Stimulated activated CD8-positive, alpha-beta memory T cell treated with anti-CD3 and anti-CD28 coated beads, Interleukin-12 subunit alpha, Interleukin-12 subunit beta, amount 100 ng/mL, for 24 hours (primary cell): ENCODE measurements around the gene PCSK5.
"Not testable (repeated sequence)": the region's sequence is repeated elsewhere in the genome, so short reads cannot be mapped to it uniquely, and the experiment has no call there.

Experiments
- DNase-seq: peaks from one replicate; pipeline ENCODE4 v3.0.0-alpha.2; 2020; ENCODE audit errors: extremely low read depth

PCSK5 gene

DNA sequence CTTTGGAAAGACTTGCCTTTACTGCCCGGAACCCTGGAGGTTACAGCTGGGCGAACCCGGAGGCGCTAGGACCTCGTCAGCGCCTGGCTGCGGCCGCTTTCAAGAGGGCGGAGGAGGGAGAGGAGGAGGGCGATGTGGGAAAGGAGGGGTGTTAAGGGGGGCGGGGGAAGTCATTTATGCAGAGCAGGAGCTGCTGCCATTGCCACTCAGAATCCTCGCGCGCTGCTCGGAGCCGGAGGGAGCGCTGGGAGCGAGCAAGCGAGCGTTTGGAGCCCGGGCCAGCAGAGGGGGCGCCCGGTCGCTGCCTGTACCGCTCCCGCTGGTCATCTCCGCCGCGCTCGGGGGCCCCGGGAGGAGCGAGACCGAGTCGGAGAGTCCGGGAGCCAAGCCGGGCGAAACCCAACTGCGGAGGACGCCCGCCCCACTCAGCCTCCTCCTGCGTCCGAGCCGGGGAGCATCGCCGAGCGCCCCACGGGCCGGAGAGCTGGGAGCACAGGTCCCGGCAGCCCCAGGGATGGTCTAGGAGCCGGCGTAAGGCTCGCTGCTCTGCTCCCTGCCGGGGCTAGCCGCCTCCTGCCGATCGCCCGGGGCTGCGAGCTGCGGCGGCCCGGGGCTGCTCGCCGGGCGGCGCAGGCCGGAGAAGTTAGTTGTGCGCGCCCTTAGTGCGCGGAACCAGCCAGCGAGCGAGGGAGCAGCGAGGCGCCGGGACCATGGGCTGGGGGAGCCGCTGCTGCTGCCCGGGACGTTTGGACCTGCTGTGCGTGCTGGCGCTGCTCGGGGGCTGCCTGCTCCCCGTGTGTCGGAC, at the start of gene PCSK5:
PCSK5 (plus strand) TSS at position 202 of the 805 bp plus-strand sequence; CDS start at position 711, 509 bp downstream.
- peak; percentile 64 for DNase-seq

DNA sequence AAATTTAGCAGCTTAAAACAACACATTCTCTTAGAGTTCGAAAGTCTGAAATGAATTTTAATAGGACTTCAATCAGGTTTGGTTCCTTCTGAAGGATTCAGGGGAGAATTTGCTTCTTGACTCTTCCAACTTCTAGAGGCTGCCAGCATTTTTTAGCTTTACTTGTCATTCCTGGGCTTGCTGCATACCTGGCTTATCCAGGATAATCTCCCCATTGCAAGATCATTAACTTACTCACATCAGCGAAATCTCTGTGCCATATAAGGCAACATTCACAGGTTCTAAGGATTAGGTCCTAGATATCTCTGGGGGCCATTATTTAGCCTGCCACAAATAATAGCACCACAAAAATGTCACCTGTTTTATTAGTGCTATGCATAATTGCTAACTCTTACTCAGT, 46.2 kb upstream of the PCSK5 start:
- DNase-seq, result no peak

DNA sequence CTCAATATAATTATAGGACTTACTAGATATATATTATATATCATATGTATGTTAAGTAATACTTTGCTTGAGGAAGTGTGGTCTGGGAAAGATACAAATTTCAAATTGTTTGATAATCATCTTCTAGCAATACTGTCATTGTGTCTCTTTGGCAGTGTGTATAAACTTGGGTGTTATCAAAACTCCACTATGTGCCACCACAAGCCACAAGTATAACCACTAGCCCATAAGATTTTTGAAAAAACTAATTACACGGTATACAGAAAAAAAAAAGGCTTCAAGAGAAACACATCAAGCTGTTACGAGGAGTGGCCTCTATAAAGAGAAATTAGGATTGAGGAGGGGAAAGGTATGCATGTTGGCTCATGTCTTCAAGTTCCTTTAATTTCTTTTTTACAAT, 44.7 kb upstream of the PCSK5 start:
- no peak for DNase-seq

DNA sequence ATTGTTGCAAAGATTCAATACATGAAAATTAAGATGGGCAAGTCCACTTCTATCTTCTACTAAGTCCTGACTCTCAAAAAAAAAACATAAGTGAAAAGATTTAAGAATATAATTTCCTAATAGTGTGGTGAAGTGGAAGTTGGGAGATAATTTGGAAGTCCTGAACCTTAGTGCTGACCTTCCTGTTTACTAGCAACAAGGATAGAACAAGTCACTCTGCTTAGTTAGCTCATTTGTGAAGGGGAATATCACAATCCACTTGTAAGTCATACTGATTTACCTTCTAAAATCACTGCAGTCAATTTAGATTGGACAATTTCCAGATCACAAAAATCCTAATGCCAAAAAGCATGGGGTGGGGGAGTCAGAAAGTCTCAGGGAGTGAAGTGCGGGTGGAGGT, 43.4 kb upstream of the PCSK5 start:
- no peak for DNase-seq

DNA sequence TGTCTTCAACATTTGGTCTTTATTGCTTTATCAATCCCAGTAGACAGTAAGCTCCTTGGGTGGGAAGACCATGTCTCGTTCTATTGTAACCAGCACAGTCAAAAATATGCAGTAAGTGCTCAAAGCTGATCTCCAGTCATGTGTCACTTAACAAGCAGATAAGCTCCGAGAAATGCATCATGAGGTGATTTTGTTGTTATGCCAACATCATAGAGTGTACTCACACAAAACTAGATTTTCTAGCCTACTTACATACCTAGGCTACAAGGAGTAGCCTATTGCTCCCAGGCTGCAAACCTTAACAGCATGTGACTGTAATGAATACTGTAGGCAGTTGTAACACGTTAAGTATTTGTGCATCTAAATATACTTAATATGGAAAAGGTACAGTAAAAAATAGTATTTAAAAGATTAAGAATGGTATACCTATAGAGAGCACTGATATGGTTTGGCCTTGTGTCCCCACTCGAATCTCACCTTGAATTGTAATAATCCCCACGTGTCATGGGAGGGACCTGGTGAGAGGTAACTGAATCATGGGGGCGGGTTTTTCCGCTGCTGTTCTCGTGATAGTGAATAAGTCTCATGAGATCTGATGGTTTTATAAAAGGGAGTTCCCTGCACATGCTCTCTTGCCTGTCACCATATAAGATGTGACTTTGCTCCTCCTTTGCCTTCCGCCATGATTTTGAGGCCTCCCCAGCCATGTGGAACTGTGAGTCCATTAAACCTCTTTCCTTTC, 39.8 kb upstream of the PCSK5 start:
- DNase-seq, result no peak

DNA sequence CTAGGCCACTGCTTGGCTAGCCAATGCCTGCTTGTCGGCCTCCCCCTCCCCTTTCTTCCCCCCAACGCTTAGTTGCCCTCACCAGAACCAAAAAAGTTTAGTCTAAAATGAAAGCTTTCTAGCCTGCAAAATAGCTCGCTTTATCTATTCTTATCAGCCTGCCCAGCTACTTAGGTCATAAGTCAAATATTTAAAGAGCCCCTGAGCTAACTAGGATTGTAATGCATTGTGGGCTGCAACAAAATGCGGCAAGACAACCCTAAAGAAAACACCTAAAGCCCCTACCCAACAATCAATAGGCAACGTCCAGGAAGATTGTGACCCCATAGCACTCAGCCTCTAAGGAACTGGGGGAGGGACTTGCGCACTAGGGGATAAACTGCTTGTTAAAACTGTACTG, 38.6 kb upstream of the PCSK5 start:
- no peak for DNase-seq

DNA sequence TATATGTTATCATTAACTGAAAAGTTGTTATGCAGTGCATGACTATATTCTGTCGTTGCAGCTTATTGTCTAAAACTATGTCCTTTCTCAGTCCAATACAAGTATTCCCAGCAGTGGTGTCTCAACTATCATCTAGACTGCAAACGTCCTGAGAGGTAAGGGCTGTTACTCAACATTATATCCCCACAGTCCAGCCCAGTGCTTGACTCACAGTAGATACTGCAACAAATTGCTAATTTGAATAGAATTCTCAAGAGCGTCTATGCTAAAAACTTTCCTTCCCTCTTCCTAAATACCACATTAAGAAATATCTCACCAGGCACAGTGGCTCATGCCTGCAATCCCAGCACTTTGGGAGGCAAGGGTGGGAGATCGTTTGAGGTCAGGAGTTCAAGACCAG, 37.7 kb upstream of the PCSK5 start:
- DNase-seq, result no peak

DNA sequence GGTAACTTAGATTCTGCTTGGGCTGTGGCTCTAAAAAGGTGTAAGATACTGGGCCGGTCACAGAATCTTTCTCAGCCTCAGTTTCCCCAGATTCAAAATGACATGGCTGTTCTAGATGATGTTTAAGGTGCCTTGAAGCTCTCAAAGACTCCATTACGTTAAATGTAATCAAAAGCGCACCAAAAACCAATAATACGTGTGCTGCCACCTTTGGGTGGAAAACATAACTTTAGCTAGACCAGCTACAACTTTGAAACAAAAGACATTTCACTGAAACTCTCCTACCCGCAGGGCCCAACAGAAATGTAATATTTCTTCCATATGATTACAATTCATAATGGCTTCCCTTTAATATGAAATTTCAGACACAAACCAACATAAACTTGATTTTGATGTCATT, 35.0 kb upstream of the PCSK5 start:
- DNase-seq, result no peak

DNA sequence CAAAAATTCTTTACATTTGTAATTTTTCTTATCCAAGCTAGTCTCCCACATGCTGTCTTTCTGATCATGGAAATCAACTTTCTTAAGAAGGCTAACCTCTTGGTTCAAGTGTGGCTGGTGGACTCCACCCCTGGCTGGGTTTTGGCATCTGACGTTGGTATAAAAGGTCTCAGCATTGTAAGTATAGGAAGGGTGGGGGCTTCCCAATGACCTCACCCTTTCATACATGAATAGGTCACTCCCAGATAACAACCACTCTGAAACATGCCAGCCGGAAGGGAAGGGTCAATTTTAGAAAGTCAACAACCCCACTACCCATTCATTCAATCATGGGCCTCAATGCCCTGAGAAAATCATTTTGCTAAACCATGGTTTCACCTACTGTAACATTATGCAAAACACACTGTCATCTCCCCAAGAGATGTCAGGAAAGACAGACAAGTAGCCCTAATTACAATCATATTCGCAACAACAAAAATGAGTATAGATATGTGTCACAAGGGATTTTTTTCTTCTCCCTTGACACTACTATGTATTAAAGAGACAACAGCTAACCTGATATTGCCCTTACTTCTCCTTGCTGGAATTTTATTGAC, 31.9 kb upstream of the PCSK5 start:
- DNase-seq, result no peak

DNA sequence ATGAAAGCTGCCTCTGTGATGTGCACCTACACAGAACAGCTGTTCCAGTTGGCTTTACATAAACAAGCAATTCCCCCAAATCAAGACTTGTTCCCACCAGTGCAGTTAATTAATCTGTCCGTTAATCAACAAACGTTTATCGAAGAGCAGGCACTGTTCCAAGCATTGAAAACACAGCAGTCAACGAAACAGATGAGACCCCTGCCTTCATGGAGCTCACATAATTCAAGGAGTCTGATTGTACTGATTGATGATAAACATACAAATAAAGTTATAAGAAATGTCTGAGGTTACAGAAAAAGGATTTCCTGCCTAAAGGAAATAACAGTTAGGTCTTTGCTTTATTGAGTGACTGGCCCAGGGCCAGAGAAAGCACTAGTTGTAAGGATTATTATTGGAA, 26.2 kb upstream of the PCSK5 start:
- DNase-seq, result no peak

DNA sequence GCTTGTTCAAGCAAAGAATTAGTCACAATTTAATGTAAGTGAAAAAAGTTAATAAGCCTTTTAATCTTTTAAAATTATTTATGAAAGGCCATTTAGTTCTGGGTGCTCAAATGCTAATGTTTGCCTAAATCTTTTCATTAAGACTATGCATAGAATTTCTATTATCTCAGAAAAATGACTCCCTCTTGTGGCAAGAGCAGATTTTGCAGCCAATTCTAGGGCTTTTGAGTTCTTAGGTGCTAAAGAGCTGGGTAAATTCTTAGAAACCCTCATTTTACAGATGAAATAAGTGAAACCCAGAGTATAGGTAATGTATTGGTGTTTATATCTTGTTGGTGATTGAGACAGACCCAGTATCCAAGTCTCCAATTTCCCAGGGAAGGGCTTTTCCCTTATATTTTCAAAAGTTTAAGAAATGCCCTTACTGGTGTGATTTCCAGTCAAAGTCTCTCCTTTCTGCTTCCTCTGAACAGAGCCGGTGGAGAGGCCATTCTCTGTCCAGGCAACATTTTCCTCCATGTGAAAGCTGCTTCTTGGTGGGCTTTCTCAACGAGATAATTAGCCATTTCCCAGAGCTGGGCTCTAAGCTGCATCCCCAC, 24.1 kb upstream of the PCSK5 start:
- DNase-seq, result no peak

DNA sequence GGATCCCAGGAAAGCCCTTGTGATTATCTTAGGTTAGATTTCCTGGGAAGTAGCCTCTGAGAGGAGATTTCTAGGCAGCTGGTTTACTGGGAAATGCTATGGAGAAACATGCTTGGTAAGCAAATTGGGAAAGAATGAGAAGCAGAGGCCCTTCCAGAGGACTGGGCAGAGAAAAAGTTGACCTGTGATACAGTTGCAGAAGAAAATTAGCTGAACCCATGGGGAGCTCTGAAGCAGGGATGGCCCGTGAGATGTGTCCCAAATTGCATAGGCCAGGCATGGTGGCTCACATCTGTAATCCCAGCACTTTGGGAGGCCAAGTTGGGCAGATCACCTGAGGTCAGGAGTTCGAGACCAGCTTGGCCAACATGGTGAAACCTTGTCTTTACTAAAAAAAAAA, 21.9 kb upstream of the PCSK5 start:
- DNase-seq, result not testable (repeated sequence)

DNA sequence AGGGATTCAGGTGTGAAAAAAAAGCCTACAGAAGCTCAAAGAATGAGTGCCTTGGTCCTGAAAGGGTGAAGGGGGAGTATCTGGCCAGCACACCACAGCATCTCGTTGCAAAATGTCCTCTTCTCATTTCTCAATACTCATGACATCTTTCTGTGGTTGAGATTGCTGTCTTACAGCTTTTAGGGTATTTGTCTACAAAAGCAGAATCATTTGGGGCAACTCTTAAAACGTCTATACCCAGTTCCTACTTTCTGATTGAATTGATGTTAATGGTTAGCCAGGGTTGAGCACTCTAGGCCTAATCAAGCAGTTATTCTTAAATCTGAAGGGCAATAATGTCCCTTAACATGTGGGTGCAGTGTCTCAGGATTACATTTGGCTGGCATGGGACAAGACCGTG, 21.2 kb upstream of the PCSK5 start:
- DNase-seq, result no peak

DNA sequence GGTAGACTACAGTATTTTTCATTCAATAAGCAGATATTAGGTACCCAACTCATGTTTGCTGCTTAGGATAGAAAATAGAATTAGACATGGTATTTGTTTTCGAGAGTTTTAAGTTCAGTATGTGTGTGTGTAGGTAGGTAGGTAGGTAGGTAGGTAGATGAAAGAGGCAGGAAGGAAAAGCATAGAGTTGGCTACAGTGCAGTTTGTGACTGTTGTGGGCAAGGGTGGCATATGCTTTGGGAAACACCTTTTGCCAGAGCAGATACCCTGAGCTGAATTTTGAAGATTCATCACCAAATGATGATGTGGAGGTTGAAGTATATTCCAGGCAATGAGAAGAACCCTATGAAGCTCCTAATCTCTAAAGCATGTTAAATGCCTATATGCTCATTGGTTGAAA, 20.0 kb upstream of the PCSK5 start:
- no peak for DNase-seq

DNA sequence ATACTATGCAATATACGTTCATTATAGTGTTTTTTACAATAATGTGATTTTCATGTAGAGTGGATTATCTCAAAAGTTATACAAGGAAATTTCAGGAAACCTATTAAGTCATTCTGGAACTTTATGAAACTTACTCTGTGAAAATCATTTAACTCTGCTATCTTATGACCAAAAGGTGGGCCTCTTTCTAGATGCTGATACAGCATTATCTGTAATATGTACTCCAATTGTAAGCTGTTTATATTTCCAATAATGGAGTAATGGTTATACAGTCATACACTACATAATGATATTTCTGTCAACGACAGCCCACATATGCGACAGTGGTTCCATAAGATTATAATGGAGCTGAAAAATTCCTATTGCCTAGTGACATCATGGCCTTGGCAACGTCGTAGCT, 18.8 kb upstream of the PCSK5 start:
- no peak for DNase-seq

DNA sequence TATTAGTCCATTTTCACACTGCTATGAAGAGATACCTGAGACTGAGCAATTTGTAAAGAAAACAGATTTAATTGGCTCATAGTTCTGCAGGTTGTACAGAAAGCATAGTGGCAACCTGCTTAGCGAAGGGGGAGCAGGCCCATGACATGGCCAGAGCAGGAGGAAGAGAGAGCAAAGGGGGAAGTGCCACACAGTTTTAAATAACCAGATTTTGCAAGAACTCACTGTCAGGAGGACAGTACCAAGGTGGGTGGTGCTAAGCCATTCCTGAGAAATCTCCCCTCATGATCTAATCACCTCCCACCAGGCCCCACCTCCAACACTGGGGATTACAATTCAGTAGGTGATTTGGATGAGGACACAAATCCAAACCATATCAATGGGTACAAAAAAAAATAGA, 16.8 kb upstream of the PCSK5 start:
- no peak for DNase-seq

DNA sequence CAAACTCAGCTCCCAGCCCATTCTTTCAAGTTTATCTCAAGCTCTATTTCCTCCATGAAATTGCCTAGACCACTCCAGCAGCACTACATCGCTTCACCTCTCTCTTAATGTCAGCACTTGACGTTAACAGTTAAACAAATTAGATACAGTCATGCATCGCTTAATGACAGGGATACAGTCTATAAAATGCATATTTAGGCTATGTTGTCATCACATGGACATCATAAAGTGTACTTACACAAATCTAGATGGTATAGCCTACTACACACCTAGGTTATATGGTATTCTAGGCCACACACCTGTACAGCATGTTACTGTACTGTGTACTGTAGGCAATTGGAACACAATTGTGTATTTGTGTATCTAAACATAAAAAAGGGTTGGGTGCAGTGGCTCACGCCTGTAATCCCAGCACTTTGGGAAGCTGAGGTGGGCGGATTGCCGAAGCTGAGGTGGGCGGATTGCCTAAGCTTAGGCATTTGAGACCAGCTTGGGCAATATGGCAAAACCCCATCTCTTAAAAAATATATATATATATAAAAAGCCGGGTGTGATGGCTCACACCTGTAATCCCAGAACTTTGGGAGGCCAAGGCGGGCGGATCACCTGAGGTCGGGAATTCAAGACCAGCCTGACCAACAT, 13.4 kb upstream of the PCSK5 start:
- DNase-seq, result no peak

DNA sequence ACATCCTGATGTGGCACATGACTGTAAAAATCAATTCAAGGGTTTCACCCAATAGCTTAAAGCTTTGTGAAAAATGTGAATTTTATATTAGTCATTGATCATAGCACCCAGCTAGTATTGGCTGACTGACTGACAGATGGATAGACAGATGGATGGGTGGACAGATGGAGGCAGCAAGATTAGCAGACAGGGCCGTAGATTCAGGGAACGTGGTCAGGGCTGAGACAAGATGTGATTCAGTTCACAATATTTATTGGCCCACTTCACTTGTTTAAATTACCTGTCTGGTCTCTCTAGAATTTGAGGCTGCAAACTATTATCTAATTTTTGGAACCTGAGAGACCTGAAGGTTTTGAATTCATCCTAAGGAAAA, 12.0 kb upstream of the PCSK5 start:
- DNase-seq, result no peak

DNA sequence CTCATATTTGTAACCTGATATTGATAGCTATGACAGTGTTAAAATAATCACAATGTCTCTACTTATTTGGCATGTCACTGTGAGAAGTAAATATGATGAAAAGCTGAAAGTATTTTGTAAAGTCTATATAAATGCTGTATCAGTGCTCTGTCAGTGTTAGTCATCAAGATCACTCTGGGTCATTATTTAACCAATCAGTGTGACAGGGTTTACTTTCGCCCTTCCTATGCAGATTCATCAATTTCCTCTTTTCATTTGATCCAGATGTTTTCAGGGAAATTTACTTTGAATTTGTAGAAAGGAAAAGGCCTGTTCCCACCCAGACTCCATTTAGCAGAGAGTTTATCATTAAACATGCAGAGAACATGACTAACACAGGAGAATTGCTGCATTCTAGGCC, 9.9 kb upstream of the PCSK5 start:
- no peak for DNase-seq

DNA sequence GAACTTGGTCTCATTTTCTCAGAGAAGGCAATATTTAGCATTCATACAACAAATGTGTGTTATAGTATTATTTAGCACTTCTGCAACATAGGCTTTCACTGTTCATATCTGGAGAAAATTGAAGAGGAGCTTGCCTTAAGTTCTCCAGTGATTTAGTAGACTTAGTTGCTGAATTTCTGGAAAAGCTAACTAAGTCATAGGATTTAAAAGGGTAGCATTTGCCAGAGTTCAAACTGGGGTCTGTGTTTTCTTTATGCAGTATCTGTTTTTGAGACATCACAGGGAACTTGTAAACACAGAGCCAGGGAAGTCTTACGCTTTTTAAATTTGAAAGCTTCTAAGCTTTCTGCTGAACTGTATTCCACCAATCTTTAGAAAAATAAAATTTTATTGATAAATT, 8.7 kb upstream of the PCSK5 start:
- DNase-seq, result no peak

DNA sequence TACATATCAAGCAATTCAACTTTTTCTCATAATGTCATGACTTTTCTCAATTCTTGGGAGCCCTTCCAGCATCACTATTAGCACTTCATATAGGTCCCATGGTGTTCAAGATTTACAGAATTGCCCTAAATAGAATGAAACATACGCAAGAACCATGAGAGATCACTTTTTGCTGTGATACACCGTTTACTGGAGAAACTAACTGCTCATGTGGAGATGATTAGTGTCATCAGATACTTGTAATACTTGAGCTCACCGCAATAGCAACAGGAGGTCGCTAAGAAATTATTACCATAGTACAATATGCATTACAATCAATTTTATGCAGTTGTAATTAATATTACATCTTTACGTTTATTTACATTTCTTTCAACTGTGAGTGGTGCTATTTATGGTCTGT, 4.8 kb upstream of the PCSK5 start:
- no peak for DNase-seq

DNA sequence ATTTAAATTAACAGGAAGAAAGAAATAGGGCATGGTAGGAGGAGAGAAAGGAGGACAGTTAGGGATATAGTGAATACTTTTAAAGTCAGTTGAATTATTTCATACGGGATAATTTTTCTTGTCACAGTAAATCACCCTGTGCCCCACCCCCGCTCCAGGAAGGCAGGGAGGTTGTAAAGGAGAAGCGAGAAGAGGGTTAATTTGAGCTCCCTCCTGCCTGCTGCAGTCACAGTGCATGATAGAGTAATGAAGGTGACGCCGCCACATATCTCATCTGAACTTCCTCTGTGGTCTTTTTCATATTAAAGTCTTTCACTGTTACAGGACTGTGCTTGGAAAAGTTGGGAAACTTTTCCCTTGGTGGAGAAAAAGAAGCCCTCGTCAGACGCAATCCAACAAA, 896 bp upstream of the PCSK5 start:
- DNase-seq, result no peak
